HG03196 (cell line): ENCODE measurements around the gene PACSIN3.

Experiments used
- ATAC-seq: cut with Tn5 transposase; IDR thresholded peaks from one replicate; pipeline ENCODE4 v1.9.1; 2021; ENCODE audit not compliant: unreplicated experiment

The PACSIN3 gene

GRCh38 chr11:47177229-47177845, 8.9 kb downstream of the PACSIN3 start:
- peak; percentile 45 for ATAC-seq

DNA sequence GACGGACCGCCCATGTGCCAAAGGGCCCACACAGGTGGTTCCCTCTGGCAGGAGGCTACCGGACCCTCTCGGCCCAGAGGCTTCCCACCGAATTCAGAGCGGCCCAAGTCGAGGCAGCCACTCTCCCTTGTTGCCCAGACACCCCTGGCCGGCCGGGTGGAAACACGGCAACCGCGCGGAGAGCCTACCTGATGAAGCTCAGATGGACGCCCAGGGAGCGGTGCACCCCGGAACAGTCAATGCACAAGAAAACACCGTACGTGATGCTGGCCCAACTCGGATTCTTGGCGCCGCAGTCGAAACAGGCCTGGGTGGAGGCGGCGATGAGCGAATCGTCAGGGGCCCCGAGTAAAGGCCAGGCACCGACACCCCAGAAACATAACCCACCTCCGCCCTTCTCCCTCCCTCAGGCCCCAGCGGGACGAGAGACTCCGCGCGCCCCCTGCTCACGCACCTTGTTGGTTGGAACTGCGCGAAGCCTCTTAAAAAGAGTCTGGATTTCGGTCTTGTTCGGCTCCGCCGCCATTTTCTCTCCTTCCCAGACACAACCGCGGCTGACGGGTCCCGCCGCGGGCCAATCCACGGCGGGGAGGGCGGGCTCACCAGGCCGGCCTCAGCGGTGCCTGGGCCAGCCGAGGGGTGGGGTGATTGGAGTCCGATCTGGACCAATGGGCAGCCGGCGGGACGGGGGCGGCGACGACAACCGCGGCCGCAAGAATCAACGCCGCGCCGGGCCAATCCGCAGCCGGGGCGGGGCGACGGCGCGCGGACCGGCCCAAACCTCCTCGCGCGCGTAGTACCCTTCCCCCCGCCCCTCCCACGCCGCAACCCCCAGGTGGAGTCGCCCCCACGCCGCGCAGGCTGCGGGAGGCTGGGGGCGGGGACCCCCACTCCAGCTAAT, 9.7 kb downstream of the PACSIN3 start, which contains the start of gene ARFGAP2:
Gene ARFGAP2 (minus strand): TSS at position 552 of the 901 bp plus-strand sequence. CDS start 26 bp downstream, at position 526.
- ATAC-seq, result peak; percentile 82

DNA sequence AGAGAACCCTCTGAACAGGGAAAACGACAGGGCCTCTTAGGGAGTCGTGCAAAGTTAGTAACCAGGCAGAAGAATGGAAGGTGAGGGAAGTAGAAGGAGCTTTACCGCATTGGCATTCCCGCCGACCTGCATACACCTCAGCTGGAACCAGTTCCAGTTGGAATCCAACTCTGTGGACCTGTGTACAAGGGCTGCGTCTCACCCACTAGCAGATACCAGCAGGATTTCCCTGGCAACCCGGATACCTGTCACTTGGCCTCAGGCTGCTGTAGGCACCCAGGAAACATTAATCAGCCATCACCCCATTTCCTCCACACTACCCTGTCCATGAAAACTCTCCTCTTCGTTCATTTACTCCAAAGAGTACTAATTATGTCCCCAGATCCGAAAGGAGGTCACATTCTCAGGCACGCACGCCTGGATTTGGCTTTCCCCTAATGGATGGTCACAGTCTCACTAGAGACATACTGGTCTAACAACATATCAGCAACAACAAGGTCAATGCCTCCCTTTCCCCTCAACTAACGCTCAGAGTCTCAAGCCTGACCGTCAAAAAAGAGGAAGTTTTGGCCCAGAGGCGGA, 10.4 kb downstream of the PACSIN3 start:
- no peak for ATAC-seq

GRCh38 chr11:47172740-47173336, 13.4 kb downstream of the PACSIN3 start:
- ATAC-seq, result no peak

GRCh38 chr11:47171856-47172255, 14.4 kb downstream of the PACSIN3 start:
- ATAC-seq, result no peak

- ATAC-seq, result no peak
Observed at GRCh38 chr11:47171061-47171838, 15.0 kb downstream of the PACSIN3 start.

DNA sequence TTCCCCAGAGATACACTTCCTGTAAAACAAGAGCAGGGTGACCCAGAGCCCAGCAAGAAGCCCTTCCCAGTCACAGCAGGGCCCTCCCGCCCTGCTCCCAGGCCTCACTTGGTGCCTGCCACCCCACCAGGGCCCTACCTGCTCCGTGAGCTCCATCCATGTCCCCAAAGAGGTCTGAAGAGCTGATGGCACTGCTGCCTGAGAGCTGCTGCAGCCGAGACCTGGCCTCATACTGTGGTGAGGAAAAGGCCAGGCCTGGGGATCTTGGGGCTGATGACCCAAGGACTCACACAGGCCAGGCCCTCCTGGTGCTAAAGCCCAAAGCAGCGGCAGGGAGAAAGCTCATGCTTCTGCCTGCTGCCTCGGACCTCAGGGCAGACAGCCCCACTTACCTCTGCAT, 19.9 kb downstream of the PACSIN3 start:
- no peak for ATAC-seq

- no peak for ATAC-seq
Observed at GRCh38 chr11:47165253-47165840, 20.9 kb downstream of the PACSIN3 start.

GRCh38 chr11:47164321-47164720, 21.9 kb downstream of the PACSIN3 start:
- ATAC-seq, result no peak

- no peak for ATAC-seq
Observed at GRCh38 chr11:47163898-47164297, 22.3 kb downstream of the PACSIN3 start.

GRCh38 chr11:47163193-47163592, 23.0 kb downstream of the PACSIN3 start:
- no peak for ATAC-seq

DNA sequence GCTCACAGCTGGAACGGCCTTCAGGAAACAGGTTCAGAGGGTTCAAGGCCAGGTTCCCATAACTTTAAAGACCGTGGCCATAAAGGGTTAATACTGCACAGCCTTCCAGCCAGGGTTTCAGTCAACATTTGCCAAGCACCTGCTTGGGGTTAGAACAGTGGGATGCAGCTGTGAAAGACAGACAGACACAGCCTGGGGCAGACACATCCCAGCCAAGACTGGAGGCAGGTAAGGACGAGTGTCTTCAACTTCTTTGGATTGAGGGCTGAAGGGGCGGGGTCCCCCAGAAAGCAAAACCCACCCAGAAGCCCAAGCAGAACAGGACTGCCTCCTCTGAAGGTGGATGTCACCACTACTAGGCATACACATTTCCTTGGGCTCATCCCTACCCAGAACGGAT, 23.8 kb downstream of the PACSIN3 start:
- ATAC-seq, result no peak

GRCh38 chr11:47161890-47162289, 24.3 kb downstream of the PACSIN3 start:
- ATAC-seq, result no peak

GRCh38 chr11:47161134-47161854, 24.9 kb downstream of the PACSIN3 start:
- no peak for ATAC-seq

GRCh38 chr11:47160753-47161133, 25.5 kb downstream of the PACSIN3 start:
- ATAC-seq, result no peak

DNA sequence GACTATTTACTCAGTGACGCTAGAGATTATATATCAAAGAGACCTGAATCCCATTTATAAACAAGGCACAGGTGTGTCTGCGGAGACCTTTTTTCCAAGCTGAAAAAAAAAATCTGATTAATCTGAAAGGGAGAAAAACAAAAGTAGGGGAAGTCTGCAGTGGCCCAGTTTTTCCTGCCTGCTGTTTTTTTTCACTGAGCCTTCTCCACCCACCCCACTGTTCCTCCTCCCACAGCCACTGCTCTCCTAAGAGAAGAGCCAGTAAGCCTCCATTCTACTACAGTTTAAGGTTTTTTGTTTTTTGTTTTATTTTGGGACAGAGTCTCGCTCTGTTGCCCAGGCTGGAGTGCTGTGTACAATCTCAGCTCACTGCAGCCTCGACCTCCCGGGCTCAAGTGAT, 28.0 kb downstream of the PACSIN3 start:
- ATAC-seq, result no peak

GRCh38 chr11:47157805-47158204, 28.4 kb downstream of the PACSIN3 start:
- no peak for ATAC-seq

DNA sequence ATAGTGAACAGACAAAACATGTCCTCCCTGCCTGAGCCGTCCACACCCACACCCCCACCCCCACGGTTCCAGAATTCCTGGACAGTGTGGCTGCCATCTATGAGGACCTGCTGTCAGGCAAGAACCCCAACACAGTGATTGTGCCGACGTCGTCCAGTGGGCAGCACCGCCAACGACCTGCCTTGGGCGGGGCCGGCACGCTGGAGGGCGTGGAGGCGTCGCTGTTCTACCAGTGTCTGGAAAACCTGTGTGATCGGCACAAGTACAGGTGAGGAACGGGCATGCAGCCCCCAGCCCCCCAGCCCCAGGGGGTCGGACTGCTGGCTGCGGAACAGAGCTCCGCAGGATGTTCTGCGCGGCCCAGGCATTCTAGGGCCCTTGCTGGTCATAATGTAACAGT, 29.3 kb downstream of the PACSIN3 start:
- ATAC-seq, result no peak

DNA sequence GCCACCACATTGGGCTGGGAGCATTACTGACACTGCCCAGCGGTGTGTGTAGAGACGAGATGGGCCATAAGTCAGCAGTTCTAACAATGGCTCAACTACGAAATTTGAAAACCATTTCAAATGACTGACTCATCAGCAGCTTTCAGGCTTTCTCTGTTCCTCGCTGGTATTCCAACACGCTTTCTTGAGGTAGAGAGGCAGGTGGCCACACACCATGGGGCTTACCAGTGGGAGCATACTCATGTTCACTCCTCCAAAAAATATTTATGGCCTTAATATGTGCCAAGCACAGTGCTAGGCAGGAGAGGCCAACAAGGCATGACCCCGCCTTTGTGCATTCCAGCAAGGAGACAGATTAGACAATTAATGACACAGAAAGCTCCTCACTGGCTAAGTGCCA, 29.9 kb downstream of the PACSIN3 start:
- ATAC-seq, result no peak

GRCh38 chr11:47155879-47156278, 30.4 kb downstream of the PACSIN3 start:
- ATAC-seq, result no peak
